AG04449 (cell line): Measurements from ENCODE around the gene PA2G4.
"Not testable (repeated sequence)": the region's sequence is repeated elsewhere in the genome, so short reads cannot be mapped to it uniquely, and the experiment has no call there.

ENCODE experiments used
- CTCF ChIA-PET: fragments of 350-600 bp; formaldehyde crosslinking; extraction: SDS; loops from one replicate; lab custom pipeline; 2021; ENCODE audit warnings: antibody characterized with exemption; lab: Yijun Ruan, JAX
- POLR2A ChIA-PET: fragments of 400-600, 350-600 bp; formaldehyde crosslinking; extraction: SDS; loops from one replicate; lab custom pipeline; 2020; ENCODE audit warnings: antibody characterized with exemption, inconsistent platforms; lab: Yijun Ruan, JAX
- DNase-seq: peaks from one replicate; pipeline ENCODE4 v3.0.0-alpha.2; 2010; ENCODE audit warnings: low read depth, low spot score
- H3K4me3 ChIP-seq: 2 replicates; pipeline ENCODE4 v1.5.1; 2011; ENCODE audit warnings: low read depth, mild to moderate bottlenecking, control low read depth, low read length
- TF ChIP-seq, protein P1 (sequence below): IDR thresholded peaks from one replicate; pipeline ENCODE4 v1.5.1; 2011; ENCODE audit warnings: mild to moderate bottlenecking, moderate library complexity, low read length, control low read depth, inconsistent platforms; ENCODE audit not compliant: insufficient read depth; ENCODE audit errors: missing control alignments

PA2G4 gene

DNA sequence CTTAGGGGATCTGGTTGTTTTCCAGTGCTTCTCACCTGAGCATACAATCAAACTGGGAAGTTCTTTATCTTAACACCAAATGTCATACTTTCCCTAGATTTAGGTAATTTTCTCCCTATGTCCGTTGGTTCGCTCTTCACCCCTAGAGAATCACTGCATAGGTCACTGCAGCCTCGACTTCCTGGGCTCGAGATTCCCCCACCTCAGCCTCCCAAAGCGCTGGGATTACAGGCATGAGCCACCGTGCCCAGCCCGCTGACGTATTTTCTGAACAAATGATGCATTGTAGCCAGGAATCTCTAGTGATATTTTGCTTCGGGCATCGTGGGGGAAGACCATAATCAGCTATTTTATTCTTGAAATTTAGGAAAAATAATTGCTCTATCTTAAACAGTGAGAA is 11.0 kb downstream of the PA2G4 start:
- TF ChIP-seq, protein P1, sequence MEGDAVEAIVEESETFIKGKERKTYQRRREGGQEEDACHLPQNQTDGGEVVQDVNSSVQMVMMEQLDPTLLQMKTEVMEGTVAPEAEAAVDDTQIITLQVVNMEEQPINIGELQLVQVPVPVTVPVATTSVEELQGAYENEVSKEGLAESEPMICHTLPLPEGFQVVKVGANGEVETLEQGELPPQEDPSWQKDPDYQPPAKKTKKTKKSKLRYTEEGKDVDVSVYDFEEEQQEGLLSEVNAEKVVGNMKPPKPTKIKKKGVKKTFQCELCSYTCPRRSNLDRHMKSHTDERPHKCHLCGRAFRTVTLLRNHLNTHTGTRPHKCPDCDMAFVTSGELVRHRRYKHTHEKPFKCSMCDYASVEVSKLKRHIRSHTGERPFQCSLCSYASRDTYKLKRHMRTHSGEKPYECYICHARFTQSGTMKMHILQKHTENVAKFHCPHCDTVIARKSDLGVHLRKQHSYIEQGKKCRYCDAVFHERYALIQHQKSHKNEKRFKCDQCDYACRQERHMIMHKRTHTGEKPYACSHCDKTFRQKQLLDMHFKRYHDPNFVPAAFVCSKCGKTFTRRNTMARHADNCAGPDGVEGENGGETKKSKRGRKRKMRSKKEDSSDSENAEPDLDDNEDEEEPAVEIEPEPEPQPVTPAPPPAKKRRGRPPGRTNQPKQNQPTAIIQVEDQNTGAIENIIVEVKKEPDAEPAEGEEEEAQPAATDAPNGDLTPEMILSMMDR: no peak
- no peak overlapping the region for H3K4me3 ChIP-seq
- no peak for DNase-seq
- ChIA-PET CTCF (interaction anchor here (0.8 to 6.2 kb wide), 6 partner anchors 11 to 139 kb away, joined by 3 to 51 read pairs (median 3); partner anchors contain the start of gene PA2G4), POLR2A (interaction anchor here (0.6 to 4.7 kb wide), 3 partner anchors 11 to 68 kb away, joined by 4 to 49 read pairs (median 5); partner anchors contain the start of gene PA2G4)

DNA sequence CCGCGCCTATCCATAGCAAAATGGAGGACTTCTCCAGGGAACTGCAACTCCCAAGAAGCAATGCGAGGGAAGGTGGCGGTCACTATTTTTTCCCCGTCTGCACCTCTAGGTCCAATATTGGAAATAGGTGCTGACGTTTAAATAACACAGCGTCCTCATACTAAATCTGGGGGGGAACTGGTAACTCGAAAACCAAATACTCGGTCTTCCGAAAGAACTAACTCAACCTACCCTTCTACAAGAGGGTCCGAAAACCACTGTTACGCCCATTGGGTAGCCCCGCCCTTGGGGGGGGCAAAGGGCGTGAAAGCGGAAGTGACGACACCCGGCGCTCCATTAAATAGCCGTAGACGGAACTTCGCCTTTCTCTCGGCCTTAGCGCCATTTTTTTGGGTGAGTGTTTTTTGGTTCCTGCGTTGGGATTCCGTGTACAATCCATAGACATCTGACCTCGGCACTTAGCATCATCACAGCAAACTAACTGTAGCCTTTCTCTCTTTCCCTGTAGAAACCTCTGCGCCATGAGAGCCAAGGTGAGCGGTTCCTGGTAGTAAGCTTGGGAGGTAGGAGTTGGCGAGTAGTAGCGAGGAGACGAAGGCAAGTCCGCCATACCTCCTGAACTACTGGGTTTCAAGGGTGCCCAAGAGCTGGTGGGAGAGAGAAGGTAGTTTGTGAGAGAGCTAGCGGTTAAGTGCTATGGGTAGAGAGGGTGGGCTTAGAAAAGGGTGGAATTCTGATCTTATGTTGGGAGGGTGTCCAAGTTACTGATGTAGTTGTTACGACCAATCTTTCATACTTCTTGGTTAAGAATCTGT is 12.1 kb downstream of the PA2G4 start, which contains the start of gene RPL41:
Gene RPL41 (plus strand): TSS at position 367 of the 815 bp plus-strand sequence.
- peak within 1 kb of the TSS; percentile 94 for H3K4me3 ChIP-seq
- CTCF ChIA-PET: interaction anchor here (0.6 to 12.9 kb wide), 8 partner anchors 9 to 78 kb away, joined by 3 to 311 read pairs (median 18); partner anchors contain the start of genes ESYT1, MYL6B and SMARCC2
- POLR2A ChIA-PET: interaction anchor here (0.7 to 4.7 kb wide), 7 partner anchors 12 to 73 kb away, joined by 3 to 49 read pairs (median 10); partner anchors contain the start of genes ESYT1, MYL6, PA2G4 and SMARCC2
- peak; percentile 50 for DNase-seq
- TF ChIP-seq, protein P1: no peak

DNA sequence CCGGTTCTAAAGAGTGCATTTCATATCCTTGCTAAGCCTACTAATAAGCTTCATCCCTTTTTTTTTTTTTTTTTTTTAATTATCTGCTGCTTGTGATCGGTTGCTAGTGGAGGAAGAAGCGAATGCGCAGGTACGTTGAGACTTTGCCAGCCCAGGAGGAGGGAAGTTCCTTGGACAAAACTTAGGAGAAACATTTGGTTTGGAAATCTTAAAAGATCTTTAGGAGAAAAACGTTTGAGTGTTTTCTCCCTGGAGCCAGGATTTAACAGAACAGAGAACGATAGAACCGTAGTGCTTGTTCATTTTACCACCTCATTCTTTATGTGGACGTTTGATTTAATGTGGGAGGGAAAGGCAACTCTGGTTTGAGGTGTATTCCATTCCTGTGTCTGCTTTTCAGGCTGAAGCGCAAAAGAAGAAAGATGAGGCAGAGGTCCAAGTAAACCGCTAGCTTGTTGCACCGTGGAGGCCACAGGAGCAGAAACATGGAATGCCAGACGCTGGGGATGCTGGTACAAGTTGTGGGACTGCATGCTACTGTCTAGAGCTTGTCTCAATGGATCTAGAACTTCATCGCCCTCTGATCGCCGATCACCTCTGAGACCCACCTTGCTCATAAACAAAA is 12.8 kb downstream of the PA2G4 start:
- peak overlapping the region; percentile 94 for H3K4me3 ChIP-seq
- CTCF ChIA-PET: interaction anchor here (0.6 to 12.9 kb wide), 9 partner anchors 9 to 105 kb away, joined by 3 to 311 read pairs (median 35); partner anchors contain the start of genes ESYT1, MYL6, MYL6B and PA2G4
- POLR2A ChIA-PET: interaction anchor here (0.7 to 4.7 kb wide), 7 partner anchors 11 to 72 kb away, joined by 3 to 49 read pairs (median 10); partner anchors contain the start of genes ESYT1, MYL6, PA2G4 and SMARCC2
- not testable (repeated sequence) for DNase-seq

DNA sequence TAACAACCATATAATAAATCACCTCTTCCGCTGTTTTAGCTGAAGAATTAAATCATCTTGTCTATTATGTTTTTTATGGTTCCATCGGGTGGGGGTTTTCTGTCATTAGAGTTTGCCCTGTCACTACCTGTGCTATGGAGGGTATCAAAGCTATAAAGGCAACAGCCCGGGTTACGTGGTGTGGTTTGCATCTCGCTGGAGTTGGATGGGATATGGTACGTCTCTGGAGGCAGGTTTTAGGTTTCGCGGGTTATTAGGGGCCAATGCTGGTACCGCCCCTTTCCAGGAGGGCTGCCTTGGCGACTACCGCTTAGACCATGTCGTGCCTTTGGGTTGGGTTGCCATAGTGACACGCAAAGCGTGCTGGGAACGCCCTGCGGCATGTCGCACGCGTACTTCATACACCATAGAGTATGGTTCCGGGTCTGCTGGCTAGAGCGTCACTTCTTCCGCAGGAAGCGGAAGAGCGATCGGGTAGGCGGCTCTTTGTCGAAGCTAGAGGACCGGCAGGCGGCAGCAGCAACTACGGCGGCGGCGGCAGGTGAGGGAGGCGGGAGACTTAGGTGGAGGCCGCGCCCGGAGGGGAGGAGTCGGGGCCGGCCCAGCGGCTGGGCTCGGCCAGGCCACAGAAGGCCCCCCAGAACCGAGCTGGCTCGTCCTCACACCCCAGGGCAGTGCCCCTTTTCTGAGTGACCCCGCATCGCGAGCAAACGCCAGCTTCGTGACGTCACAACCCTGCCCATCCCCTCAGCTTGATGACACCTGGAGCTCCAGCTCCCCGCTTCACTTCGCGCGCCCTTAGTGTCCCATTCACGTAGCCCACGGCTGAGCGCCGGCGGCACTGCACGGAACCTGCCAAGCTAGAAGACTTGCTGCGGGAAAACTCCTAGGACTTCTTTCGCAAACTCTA is 13.7 kb downstream of the PA2G4 start, which contains the start of gene ZC3H10:
Gene ZC3H10 (plus strand): TSS at position 489 of the 910 bp plus-strand sequence. CDS start 2,297 bp downstream, outside the sequence.
- peak within 1 kb of the TSS; percentile 94 for H3K4me3 ChIP-seq
- TF ChIP-seq, protein P1: peak; percentile 80
- ChIA-PET CTCF (interaction anchor here (0.8 to 12.9 kb wide), 31 partner anchors 9 to 378 kb away, joined by 3 to 311 read pairs (median 4); partner anchors contain the start of genes ESYT1, MYL6, PA2G4 and RNF41), POLR2A (interaction anchor here (0.5 to 4.7 kb wide), 21 partner anchors 9 to 397 kb away, joined by 3 to 49 read pairs (median 4); partner anchors contain the start of genes ANKRD52, ESYT1, MYL6 and PA2G4)
- DNase-seq: peak; percentile 95

DNA sequence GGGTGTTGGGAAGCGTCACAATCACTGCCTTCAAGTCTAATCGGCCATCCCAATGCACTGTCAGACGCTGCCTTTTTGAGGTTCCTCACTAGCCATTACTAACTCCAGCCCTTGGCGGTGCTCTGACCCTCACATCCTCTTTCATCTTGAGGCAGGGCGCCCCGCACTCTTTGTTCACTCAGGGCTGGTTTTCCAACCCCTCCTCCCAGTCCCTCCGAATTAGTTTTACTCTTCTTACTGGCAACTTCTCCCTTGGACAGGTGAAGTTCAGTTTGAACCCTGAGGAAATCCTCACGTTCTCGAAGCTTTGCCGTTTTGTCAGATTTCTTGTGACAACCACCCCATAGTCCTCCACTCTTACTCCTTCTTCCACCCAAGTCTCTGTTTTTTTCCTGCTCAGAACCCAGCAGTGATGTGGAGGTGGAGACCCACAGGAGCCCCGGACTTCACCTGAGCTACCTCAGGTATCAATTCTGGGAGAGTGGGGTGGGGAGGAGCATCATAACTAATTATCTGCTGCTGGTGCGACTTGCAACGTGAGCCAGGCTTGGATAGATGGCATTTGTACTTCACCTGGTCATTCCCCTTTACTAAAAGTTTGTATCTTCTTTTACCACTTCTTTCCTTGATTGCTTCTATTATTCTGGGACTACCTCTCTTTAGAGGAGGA is 14.5 kb downstream of the PA2G4 start:
- CTCF ChIA-PET: interaction anchor here (0.8 to 12.9 kb wide), 38 partner anchors 9 to 379 kb away, joined by 3 to 311 read pairs (median 4); partner anchors contain the start of genes ANKRD52, ESYT1, MYL6 and PA2G4
- H3K4me3 ChIP-seq: peak overlapping the region; percentile 81
- POLR2A ChIA-PET: interaction anchor here (0.5 to 4.7 kb wide), 19 partner anchors 8 to 396 kb away, joined by 3 to 49 read pairs (median 5); partner anchors contain the start of genes ANKRD52, ESYT1, MYL6 and PA2G4
- TF ChIP-seq, protein P1: no peak
- DNase-seq: no peak
